Epithelial cell of esophagus (primary cell): ENCODE results near the gene CCNJL.

Source experiments
- DNase-seq: peaks from one replicate; pipeline ENCODE4 v3.0.0; 2010; ENCODE audit warnings: low read depth
- H3K4me3 ChIP-seq: 2 replicates; pipeline ENCODE4 v1.5.1; 2011; ENCODE audit warnings: mild to moderate bottlenecking, low read length, control low read depth
- TF ChIP-seq, protein P1 (sequence below): IDR thresholded peaks from 2 replicates; pipeline ENCODE4 v1.5.1; 2011; ENCODE audit warnings: low read depth, mild to moderate bottlenecking, low read length, control low read depth, inconsistent platforms; ENCODE audit not compliant: insufficient read depth; ENCODE audit errors: missing control alignments

CCNJL gene

DNA sequence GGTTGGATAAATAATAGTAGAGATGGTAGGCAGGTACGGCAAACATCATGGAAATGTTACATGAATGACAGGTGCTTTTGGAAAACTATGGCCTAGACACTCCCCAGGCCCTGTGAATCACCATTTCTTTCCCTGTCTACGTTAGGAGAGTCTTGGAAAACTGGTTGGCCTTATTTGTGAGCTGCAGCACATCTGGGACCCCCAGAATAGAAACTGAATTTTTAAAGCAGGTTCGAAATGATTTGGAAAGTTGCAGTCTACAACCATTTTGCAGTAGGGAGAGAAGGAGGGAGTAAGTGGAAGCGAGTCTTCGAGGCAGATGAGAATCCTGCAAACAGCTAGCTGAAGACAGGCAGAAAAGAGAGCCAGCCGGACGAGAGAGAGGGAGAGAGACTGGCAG is 45.0 kb upstream of the CCNJL start:
- TF ChIP-seq, protein P1, sequence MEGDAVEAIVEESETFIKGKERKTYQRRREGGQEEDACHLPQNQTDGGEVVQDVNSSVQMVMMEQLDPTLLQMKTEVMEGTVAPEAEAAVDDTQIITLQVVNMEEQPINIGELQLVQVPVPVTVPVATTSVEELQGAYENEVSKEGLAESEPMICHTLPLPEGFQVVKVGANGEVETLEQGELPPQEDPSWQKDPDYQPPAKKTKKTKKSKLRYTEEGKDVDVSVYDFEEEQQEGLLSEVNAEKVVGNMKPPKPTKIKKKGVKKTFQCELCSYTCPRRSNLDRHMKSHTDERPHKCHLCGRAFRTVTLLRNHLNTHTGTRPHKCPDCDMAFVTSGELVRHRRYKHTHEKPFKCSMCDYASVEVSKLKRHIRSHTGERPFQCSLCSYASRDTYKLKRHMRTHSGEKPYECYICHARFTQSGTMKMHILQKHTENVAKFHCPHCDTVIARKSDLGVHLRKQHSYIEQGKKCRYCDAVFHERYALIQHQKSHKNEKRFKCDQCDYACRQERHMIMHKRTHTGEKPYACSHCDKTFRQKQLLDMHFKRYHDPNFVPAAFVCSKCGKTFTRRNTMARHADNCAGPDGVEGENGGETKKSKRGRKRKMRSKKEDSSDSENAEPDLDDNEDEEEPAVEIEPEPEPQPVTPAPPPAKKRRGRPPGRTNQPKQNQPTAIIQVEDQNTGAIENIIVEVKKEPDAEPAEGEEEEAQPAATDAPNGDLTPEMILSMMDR = no peak
- DNase-seq = no peak
- no peak overlapping the region for H3K4me3 ChIP-seq

DNA sequence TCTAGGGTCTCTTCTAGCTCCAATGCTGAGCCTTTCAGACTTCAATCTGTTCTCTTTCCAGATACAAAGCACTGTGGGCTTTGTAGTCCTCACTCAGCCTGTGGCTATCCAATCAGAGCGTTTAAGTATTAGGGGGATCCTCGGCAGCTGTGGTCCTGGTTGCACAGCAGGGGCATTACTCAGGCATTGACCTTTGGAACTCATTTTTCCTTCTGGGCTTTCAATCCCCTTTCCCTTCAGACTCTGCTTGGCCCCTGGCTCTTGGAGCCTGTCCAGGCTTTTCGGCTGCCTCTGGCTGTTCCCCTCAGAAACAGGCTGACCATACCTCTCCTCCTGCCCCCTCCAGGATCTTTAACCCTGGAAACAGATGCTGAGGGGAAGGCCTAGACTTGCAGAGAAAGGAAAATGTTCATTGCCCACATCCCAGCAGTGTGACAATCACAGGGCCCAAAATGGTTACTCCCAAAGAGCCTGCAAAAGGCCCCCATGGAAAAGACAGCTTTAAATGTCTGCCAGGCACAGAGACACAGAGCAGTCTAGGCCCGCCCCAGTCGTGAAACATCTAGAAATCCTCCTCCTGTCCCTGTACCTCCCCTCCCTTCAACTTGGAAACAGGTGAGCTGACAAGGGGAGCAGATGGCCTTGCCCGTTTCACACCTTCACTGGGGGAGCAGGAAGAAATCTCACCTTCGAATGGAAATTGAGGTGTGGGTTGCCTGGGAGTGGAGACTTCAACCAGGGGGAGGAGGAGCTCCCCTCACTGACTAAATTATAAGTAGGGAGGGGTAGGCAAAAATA is 44.4 kb upstream of the CCNJL start:
- DNase-seq = no peak
- no peak overlapping the region for H3K4me3 ChIP-seq
- TF ChIP-seq, protein P1 = no peak

DNA sequence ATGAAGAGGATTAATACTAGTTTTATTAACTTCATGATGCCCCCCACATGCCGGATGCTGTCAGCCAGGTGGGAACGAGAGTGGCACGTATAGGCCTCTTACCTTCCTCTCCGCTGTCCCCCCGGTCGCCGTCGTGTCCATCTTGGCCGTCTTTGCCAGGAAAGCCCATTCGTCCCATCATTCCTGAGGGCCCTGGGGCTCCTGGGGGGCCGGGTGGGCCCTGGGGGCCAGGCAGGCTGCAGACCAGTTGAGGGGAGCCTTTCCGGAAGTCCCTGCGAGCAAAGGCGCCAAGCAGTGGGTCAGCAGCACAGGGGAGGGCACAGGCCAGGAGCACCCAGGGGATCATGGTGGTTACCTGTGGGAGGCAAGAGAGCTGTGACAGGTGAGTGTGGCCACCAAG is 42.3 kb upstream of the CCNJL start:
- H3K4me3 ChIP-seq = no peak overlapping the region
- TF ChIP-seq, protein P1 = no peak
- DNase-seq = no peak

DNA sequence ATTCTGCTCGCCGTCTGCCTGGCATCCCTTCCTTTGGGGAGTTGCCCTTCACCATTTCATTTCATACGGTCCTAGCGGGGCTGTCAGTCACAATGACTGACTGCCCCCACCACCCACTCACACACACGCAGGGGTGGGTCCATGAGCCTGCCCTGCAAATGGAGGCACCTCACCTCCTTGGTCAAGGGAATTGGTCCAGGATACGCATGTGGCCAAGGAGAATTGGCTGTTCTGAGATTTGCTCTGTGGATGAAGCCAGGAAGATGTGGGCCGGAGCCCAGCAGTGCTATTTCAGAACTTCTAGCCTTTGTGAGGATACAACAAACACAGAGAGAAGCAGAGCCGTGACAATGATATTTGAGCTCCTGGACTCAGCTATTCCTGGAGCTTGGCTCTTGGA is 41.0 kb upstream of the CCNJL start:
- H3K4me3 ChIP-seq = no peak overlapping the region
- no peak for DNase-seq
- TF ChIP-seq, protein P1 = no peak

DNA sequence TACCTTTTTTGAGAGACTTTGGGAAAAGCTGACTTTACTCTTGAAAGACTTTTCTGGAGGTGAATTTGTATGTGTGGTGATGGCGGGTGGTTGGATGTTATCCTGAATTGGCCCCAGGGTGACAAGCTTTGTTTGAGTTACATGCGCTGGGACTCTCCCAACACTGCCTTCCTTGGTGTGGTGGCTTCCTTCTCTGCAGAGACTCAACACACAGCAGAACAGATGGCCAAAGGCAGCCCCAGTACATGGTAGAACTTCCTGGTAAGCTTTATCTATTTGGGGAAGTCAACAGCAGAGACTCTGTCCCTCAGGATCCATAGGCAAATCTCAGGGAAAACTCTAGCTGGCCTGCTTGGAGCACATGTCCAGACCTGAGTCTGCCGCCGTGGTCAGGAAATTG is 39.9 kb upstream of the CCNJL start:
- TF ChIP-seq, protein P1 = no peak
- DNase-seq = peak; percentile 16
- H3K4me3 ChIP-seq = no peak overlapping the region

DNA sequence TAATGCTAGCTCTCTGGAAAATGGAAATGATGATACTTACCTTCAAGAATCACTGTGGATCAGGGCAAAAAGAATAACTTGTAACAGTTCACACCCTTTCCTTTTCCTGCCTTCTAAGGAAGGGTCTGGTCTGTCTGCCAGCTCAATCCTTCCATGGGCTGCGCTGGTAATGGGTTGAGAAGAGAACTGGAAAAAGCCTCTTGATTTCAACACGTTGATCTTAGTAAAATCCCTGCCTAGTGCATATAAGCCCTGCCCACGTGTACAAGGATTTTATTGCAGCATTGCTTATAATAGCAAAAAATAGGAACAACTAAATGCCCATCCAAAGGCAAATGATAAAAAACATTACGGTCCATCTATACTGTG is 37.6 kb upstream of the CCNJL start:
- TF ChIP-seq, protein P1 = no peak
- no peak for DNase-seq
- no peak overlapping the region for H3K4me3 ChIP-seq
